Stimulated activated CD8-positive, alpha-beta memory T cell treated with anti-CD3 and anti-CD28 coated beads, Interleukin-12 subunit alpha, Interleukin-12 subunit beta, amount 100 ng/mL, for 1 hour (primary cell): Measurements from ENCODE around the gene RHOA.
A peak's percentile ranks its signal among the peaks of the same experiment; 100 is the strongest.
"Not testable (repeated sequence)": the region's sequence is repeated elsewhere in the genome, so short reads cannot be mapped to it uniquely, and the experiment has no call there.

Experiments used
- DNase-seq: peaks from one replicate; pipeline ENCODE4 v3.0.0-alpha.2; 2020; ENCODE audit warnings: low read depth

The RHOA gene

GRCh38 chr3:49362561-49362960 is 49.2 kb downstream of the RHOA start:
- no peak for DNase-seq

DNA sequence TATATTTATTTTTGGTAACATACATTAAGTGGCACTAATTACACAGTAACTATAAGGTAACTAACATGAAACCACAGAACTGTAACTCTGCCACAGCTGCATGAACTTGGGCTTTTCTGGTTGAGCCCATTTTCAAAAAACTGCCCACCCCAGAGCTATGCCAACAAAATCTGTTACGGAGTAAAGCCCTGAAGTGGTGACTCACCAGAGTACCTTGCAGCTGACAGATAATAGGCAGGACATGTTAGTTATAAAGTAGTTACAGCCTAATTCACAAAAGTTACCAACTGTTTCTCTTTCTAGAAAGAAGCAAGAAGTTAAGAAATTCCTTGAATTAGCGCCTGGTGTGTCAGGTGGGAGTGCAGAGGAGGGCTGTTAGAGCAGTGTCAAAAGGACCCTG is 52.2 kb downstream of the RHOA start:
- no peak for DNase-seq

DNA sequence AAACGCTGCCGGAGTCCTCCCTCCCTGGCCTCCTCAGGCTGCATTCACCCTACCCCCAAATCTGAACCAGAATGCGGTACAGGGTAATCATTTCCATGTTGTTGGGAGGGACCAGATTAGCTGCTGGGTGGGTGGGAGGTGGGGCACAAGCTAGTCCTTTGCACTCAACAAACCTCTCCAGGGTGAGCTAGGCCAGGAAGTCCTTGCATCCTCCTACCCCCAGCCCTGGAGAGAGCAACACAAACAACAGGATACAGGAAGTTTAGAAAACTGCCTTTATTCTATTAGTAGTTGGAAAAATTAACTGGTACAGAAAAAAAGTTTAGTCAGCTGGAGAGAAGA is 52.9 kb downstream of the RHOA start:
- no peak for DNase-seq

- DNase-seq: peak; percentile 64
Observed at GRCh38 chr3:49358217-49358883, 53.4 kb downstream of the RHOA start, which contains the start of gene GPX1. TSS of gene GPX1 (minus strand) at chr3:49358353. CDS start at chr3:49358278, 75 bp downstream.

DNA sequence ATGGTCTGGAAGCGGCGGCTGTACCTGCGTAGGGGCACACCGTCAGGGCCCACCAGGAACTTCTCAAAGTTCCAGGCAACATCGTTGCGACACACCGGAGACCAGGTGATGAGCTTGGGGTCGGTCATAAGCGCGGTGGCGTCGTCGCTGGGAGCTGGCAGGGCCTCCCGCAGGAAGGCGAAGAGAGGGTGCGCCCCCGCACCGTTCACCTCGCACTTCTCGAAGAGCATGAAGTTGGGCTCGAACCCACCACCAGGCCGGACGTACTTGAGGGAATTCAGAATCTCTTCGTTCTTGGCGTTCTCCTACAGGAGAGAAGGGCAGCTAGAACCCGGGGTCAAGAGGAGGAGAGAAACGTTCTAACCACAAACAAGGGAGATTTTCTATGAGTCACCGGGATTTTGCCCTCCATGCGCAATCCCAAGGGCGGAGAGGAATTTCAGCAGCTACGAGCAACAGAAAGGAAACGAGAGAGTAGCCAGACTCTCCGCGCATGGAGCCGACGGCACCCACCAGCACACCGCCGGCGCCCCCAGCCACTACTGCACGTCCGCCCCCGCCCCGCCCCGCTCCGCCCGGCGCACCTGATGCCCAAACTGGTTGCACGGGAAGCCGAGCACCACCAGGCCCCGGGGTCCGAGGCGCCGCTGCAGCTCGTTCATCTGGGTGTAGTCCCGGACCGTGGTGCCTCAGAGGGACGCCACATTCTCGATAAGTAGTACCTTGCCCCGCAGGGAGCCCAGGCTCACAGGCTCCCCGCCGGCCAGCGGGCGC is 54.1 kb downstream of the RHOA start:
- DNase-seq: not testable (repeated sequence)

DNA sequence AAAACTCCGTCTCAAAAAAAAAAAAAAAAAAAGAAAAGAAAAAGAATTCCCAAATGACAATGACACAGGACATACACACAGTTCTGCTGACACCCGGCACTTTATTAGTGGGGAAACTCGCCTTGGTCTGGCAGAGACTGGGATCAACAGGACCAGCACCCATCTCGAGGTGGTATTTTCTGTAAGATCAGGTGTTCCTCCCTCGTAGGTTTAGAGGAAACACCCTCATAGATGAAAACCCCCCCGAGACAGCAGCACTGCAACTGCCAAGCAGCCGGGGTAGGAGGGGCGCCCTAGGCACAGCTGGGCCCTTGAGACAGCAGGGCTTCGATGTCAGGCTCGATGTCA is 54.7 kb downstream of the RHOA start:
- not testable (repeated sequence) for DNase-seq

- no peak for DNase-seq
Observed at GRCh38 chr3:49352890-49353421, 58.8 kb downstream of the RHOA start.

DNA sequence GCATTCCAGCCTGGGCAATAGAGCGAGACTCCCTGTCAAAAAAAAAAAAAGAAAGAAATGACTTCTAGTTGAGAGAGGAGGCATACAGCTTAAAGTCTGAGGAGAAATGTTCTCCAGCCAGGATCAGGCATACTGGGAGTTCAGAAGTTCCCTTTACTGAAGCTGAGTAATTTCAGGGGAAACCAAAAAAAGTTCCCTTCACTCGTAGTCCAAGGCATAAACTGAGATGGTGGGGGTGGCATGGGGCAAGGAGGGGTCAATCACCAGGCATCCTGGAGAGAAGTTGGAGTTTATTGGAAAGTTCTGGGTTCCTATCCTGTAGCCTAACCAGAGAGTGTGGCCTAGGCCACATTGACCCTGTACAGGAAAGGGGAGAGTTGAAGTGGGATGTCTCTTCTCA is 59.5 kb downstream of the RHOA start:
- DNase-seq: no peak

DNA sequence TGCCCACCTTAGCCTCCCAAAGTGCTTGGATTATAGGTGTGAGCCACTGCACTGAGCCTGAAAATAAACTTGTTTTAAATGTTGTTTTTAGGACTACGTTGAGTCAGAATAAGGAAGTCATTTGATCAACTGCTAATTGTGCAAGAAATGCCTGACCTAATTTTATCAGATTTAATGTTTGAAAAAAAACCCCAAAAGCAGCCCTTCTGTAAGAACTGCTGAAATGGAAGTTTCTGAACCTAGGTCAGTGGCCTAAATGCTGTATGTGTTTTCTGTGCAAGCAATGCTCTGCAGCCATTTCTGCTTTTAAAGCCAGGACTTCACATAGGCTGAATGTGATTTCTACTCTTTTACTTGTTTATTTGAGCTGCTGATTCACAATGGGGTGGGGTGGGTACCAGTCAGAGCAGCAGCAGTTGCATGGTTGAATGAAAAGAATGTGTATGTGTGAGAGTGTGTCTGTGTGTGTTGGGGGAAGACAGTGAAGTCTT is 60.2 kb downstream of the RHOA start:
- no peak for DNase-seq

GRCh38 chr3:49349348-49350114 is 62.2 kb downstream of the RHOA start:
- no peak for DNase-seq

GRCh38 chr3:49348361-49348760 is 63.4 kb downstream of the RHOA start:
- not testable (repeated sequence) for DNase-seq

DNA sequence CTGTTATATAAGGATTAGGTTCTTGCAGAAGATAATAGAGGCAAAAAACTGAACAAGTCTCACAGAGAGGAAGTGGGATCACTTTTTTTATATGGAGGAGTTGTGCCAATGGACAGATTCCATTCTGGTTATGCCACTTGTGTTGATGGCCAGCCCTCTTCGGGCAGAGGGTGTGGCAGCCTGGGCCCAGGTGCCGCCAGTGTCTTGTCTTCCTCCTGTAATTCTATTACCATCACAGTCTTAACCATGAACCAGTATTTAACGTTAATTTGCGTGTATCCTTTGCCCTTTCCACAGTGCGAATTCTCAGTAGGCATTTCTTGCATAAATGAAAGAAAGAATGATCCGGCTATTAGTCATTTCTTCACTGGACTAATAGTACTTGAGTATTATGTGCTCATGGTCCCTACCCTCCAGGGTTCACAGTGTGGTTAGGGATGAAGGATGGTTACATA is 65.0 kb downstream of the RHOA start:
- DNase-seq: no peak

DNA sequence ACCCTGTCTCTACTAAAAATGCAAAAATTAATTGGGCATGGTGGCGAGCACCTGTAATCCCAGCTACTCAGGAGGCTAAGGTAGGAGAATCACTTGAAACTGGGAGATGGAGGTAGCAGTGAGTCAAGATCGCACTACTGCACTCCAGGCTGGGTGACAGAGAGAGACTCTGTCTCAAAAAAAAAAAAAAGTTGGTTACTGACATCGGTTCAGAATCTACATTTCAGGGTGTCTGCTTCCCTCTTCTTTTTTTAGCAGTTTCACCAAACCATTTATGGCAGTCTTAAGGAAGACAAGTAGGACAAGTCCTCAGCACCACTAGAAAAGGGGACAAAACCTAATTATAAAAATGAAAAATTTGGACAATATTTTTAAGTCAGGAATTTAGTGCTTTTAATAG is 68.6 kb downstream of the RHOA start:
- DNase-seq: no peak

- no peak for DNase-seq
Observed at GRCh38 chr3:49341996-49342395, 69.8 kb downstream of the RHOA start.

- peak; percentile 86 for DNase-seq
Observed at GRCh38 chr3:49339941-49340800, 71.6 kb downstream of the RHOA start, which contains the start of gene USP4. TSS of gene USP4 (minus strand) at chr3:49340053. CDS start at chr3:49340024, 29 bp downstream.

DNA sequence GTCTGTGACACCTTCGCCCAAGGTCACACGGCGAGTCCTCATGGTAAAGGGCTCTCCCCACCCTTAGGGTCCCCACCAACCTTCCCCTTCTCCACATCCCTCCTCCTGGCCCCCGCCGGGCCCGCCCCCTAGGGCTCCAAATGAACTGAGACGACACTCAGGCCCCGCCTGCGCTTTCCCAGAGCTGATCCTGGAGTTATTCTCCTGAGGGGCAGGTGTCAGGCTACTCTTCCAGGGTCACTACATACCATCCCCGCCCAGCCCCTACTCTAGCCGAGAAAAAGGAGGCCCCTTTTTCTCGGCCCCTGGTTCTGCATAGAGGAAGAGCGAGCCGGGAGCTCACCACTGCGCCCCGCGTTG is 72.2 kb downstream of the RHOA start:
- no peak for DNase-seq

- no peak for DNase-seq
Observed at GRCh38 chr3:49333916-49334633, 77.7 kb downstream of the RHOA start.

DNA sequence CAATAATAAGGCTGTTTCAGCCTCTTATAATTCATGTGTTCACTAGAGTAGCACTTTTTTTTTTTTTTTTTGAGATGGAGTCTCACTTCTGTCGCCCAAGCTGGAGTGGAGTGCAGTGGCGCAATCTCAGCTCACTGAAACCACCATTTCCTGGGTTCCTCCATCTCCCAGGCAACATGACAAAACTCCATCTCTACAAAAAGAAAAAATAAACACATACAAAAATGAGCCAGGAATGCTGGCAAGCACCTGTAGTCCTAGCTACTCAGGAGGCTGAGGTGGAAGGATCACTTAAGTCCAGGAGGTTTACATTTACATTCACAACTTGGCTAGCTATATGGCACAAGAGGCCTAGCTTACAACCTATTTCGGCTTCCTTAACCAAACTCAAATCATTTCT is 78.7 kb downstream of the RHOA start:
- no peak for DNase-seq

GRCh38 chr3:49329186-49329585 is 82.6 kb downstream of the RHOA start:
- DNase-seq: no peak

GRCh38 chr3:49328350-49328749 is 83.4 kb downstream of the RHOA start:
- not testable (repeated sequence) for DNase-seq

DNA sequence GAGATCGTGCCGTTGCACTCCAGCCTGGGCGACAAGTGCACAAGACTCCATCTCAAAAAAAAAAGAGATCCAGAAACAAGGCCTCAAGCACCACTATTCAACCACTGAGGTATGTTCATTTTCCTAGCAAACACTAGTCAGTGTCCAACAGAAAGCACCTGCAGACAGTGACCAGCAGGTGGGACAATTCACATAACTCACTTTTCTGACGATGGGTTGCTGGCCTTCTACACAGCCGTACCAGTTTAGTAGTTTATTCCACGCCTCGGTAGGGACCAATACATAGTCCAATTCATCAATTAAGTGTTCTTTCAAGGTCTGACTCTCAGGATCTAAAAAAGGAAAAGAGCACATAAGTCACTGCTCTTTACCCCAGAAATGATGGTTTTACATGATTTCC is 84.3 kb downstream of the RHOA start:
- DNase-seq: no peak
